MM.1S (cell line): ENCODE data around the gene RCE1.

ENCODE experiments used
- DNase-seq: peaks from one replicate; pipeline ENCODE4 v3.0.0-alpha.2; 2015
- H2AFZ ChIP-seq: fragments of 300-600 bp; sonication (generic); 2 replicates; pipeline ENCODE4 v1.6.0; 2016; ENCODE audit warnings: antibody characterized with exemption, low read length
- H3F3A ChIP-seq: fragments of 300-600 bp; sonication (generic); 2 replicates; pipeline ENCODE4 v1.6.1; 2016; ENCODE audit warnings: mild to moderate bottlenecking, antibody characterized with exemption, low read length, moderate library complexity, mixed read lengths; ENCODE audit not compliant: insufficient read depth
- H3K27ac ChIP-seq: fragments of 300-600 bp; sonication (generic); 2 replicates; pipeline ENCODE4 v1.5.1; 2016; ENCODE audit warnings: mild to moderate bottlenecking, low read length
- H3K27me3 ChIP-seq: fragments of 300-600 bp; sonication (generic); replicated peaks from 2 replicates; pipeline ENCODE4 v1.6.0; 2016; ENCODE audit warnings: low read length; ENCODE audit not compliant: insufficient read depth
- H3K36me3 ChIP-seq: fragments of 300-600 bp; sonication (generic); replicated peaks from 2 replicates; pipeline ENCODE4 v1.6.1; 2016; ENCODE audit warnings: mild to moderate bottlenecking, low read length, mixed read lengths; ENCODE audit not compliant: insufficient read depth
- H3K4me1 ChIP-seq: fragments of 300-600 bp; sonication (generic); 2 replicates; pipeline ENCODE4 v1.6.1; 2016; ENCODE audit warnings: low read length, mixed read lengths
- H3K4me2 ChIP-seq: fragments of 300-600 bp; sonication (generic); 2 replicates; pipeline ENCODE4 v1.6.0; 2016; ENCODE audit warnings: low read depth, low read length
- H3K4me3 ChIP-seq: fragments of 300-600 bp; sonication (generic); 2 replicates; pipeline ENCODE4 v1.5.1; 2016; ENCODE audit warnings: low read length, mixed read lengths
- H3K79me2 ChIP-seq: fragments of 300-600 bp; sonication (generic); 2 replicates; pipeline ENCODE4 v1.6.1; 2016; ENCODE audit warnings: mixed run types, low read length, mixed read lengths
- H3K9ac ChIP-seq: fragments of 300-600 bp; sonication (generic); 2 replicates; pipeline ENCODE4 v1.6.1; 2016; ENCODE audit warnings: low read length, mixed read lengths
- H3K9me2 ChIP-seq: fragments of 300-600 bp; sonication (generic); replicated peaks from 2 replicates; pipeline ENCODE4 v1.6.1; 2016; ENCODE audit warnings: mild to moderate bottlenecking, low read length, mixed read lengths; ENCODE audit not compliant: insufficient read depth
- H3K9me3 ChIP-seq: fragments of 300-600 bp; sonication (generic); replicated peaks from 2 replicates; pipeline ENCODE4 v1.6.1; 2016; ENCODE audit warnings: mild to moderate bottlenecking, low read length, mixed read lengths; ENCODE audit not compliant: insufficient read depth
- H4K20me1 ChIP-seq: fragments of 300-600 bp; sonication (generic); 2 replicates; pipeline ENCODE4 v1.6.1; 2016; ENCODE audit warnings: mild to moderate bottlenecking, low read length, moderate library complexity, mixed read lengths; ENCODE audit not compliant: insufficient read depth
- EZH2 ChIP-seq: fragments of 300-600 bp; sonication (generic); optimal IDR thresholded peaks from 2 replicates; pipeline ENCODE3; 2017; ENCODE audit warnings: low read depth, mild to moderate bottlenecking, antibody characterized with exemption, low read length, mixed read lengths
- EZH2phosphoT487 ChIP-seq: fragments of 300-600 bp; sonication (generic); IDR thresholded peaks from 2 replicates; pipeline ENCODE4 v1.6.1; 2018; ENCODE audit warnings: antibody characterized with exemption, low read length
- TF ChIP-seq, protein P1 (sequence below): fragments of 300-600 bp; sonication (generic); IDR thresholded peaks from 2 replicates; pipeline ENCODE4 v1.5.1; 2016; ENCODE audit warnings: antibody characterized with exemption, low read length, mixed read lengths

RCE1 gene

DNA sequence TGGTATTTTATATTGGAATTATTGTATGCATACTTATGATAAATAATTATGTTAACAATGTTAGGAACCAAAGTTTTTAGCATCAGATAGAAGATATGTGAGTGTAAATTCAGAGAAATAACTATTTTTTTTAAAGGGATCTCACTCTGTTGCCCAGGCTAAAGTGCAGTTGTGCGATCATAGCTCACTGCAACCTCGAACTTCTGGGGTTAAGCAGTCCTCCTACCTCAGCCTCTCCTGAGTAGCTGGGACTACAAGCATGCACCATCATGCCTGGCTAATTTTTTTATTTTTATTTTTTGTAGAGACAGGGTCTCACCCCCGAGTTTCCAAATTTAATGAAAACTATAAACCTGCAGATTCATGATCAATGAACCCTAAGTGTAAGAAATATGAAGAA lies 33.6 kb upstream of the RCE1 start:
- Histone ChIP-seq H4K20me1 (no peaks in the 10 kb centered on the region), H3K79me2 (no peaks in the 10 kb centered on the region), H3K9me3 (no peaks in the 10 kb centered on the region), H3K27ac (no peak overlapping the region), H2AFZ (no peak overlapping the region), H3K4me2 (no peak overlapping the region), H3K27me3 (no peaks in the 10 kb centered on the region), H3K4me3 (no peak overlapping the region), H3F3A (peaks cover 7% of the 10 kb centered on the region; the same call in 1 of the 2 replicates), H3K9ac (no peak overlapping the region), H3K9me2 (no peaks in the 10 kb centered on the region), H3K4me1 (peaks cover 10% of the 10 kb centered on the region), H3K36me3 (no peaks in the 10 kb centered on the region)
- TF ChIP-seq EZH2phosphoT487 (no peak), EZH2 (no peak)
- TF ChIP-seq, protein P1, sequence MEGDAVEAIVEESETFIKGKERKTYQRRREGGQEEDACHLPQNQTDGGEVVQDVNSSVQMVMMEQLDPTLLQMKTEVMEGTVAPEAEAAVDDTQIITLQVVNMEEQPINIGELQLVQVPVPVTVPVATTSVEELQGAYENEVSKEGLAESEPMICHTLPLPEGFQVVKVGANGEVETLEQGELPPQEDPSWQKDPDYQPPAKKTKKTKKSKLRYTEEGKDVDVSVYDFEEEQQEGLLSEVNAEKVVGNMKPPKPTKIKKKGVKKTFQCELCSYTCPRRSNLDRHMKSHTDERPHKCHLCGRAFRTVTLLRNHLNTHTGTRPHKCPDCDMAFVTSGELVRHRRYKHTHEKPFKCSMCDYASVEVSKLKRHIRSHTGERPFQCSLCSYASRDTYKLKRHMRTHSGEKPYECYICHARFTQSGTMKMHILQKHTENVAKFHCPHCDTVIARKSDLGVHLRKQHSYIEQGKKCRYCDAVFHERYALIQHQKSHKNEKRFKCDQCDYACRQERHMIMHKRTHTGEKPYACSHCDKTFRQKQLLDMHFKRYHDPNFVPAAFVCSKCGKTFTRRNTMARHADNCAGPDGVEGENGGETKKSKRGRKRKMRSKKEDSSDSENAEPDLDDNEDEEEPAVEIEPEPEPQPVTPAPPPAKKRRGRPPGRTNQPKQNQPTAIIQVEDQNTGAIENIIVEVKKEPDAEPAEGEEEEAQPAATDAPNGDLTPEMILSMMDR = no peak
- no peak for DNase-seq

DNA sequence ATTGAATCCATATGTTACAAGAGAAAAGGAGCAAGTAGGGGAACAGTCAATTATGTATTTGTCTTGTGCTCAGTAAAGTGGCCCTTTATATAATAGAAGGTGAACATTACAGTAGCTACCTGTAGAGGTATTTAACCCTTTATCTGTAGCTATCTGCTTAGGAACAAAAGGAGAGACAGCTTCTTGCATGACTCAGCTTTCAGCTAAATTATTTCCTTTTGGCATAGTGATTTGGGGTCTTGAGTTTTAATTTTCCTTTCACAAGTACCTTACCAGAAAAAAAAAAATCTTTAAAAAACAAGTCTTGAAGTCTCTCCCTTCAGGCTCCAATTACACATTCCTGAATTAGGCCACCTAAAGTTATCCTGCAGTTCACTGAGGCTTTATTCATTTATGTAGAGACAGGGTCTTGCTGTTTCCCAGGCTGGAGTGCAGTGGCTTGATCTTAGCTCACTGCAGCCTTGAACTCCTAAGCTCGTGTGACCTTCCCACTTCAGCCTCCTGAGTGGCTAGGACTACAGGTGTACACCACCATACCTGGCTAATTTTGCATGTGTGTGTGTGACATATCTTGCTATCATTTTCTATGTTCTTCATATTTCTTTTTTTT lies 32.6 kb upstream of the RCE1 start:
- Histone ChIP-seq H3K36me3 (no peaks in the 10 kb centered on the region), H4K20me1 (no peaks in the 10 kb centered on the region), H3K27ac (no peak overlapping the region), H3F3A (peaks cover 7% of the 10 kb centered on the region; the same call in 1 of the 2 replicates), H3K9ac (no peak overlapping the region), H2AFZ (no peak overlapping the region), H3K4me3 (no peak overlapping the region), H3K27me3 (no peaks in the 10 kb centered on the region), H3K9me2 (no peaks in the 10 kb centered on the region), H3K4me1 (peaks cover 10% of the 10 kb centered on the region), H3K4me2 (no peak overlapping the region), H3K79me2 (no peaks in the 10 kb centered on the region), H3K9me3 (no peaks in the 10 kb centered on the region)
- no peak for DNase-seq
- TF ChIP-seq, protein P1 = no peak
- no peak for TF ChIP-seq EZH2phosphoT487
- TF ChIP-seq EZH2 = no peak

DNA sequence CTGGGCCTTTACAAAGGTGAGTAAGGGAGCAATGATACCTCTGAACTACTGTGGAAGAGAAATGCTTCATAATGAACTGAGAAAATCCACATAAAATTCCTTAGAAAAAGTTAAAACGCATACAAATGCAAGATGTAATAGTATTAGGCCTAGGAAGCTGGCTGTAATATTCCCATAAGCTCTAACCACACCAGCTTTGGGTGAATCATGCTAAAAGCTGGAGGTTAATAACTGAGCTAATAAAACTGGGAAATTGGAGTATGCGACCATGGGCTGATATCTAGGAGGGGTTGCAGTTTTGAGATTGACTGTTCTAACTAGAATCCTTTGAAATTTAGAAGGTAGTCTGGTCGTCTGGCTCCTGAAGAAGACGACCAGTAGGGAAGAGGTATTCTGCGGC lies 28.6 kb upstream of the RCE1 start:
- H3K9me2 ChIP-seq = no peaks in the 10 kb centered on the region
- H3K4me2 ChIP-seq = no peak overlapping the region
- TF ChIP-seq, protein P1 = no peak
- TF ChIP-seq EZH2 = no peak
- no peak for TF ChIP-seq EZH2phosphoT487
- H3K4me1 ChIP-seq = no peaks in the 10 kb centered on the region
- no peaks in the 10 kb centered on the region for H3K9me3 ChIP-seq
- no peak overlapping the region for H3K27ac ChIP-seq
- H3F3A ChIP-seq = no peaks in the 10 kb centered on the region
- no peak for DNase-seq
- H3K79me2 ChIP-seq = no peaks in the 10 kb centered on the region
- H3K4me3 ChIP-seq = no peak overlapping the region
- H3K27me3 ChIP-seq = no peaks in the 10 kb centered on the region
- no peak overlapping the region for H2AFZ ChIP-seq
- no peaks in the 10 kb centered on the region for H4K20me1 ChIP-seq
- H3K9ac ChIP-seq = no peak overlapping the region
- H3K36me3 ChIP-seq = no peaks in the 10 kb centered on the region
